22Rv1 (cell line): ENCODE measurements around the gene NPC2.
"Not testable (repeated sequence)": the region's sequence is repeated elsewhere in the genome, so short reads cannot be mapped to it uniquely, and the experiment has no call there.

Experiments used
- H3K27ac ChIP-seq: fragments of 450-650 bp; 2 replicates; pipeline ENCODE4 v1.5.1; 2017
- CTCF ChIP-seq: fragments of 450-650 bp; IDR thresholded peaks from 2 replicates; pipeline ENCODE4 v1.5.1; 2017; ENCODE audit warnings: mild to moderate bottlenecking
- ZFX ChIP-seq: fragments of 450-650 bp; IDR thresholded peaks from 2 replicates; pipeline ENCODE4 v1.6.1; 2017; ENCODE audit warnings: antibody characterized with exemption, borderline replicate concordance

The NPC2 gene

GRCh38 chr14:74459976-74460375 lies 33.1 kb downstream of the NPC2 start:
- TF ChIP-seq CTCF (no peak), ZFX (no peak)
- no peak overlapping the region for H3K27ac ChIP-seq

- TF ChIP-seq CTCF (peak; percentile 67), ZFX (no peak)
- H3K27ac ChIP-seq: no peak overlapping the region
These were observed 33.7 kb downstream of the NPC2 start for GRCh38 chr14:74459289-74459946.

GRCh38 chr14:74457565-74457895 lies 35.6 kb downstream of the NPC2 start:
- no peak overlapping the region for H3K27ac ChIP-seq
- no peak for TF ChIP-seq ZFX
- TF ChIP-seq CTCF: no peak

- TF ChIP-seq CTCF: no peak
- TF ChIP-seq ZFX: no peak
- H3K27ac ChIP-seq: no peak overlapping the region
These were observed 36.2 kb downstream of the NPC2 start for GRCh38 chr14:74456684-74457564.

- H3K27ac ChIP-seq: not testable (repeated sequence)
These were observed 38.7 kb downstream of the NPC2 start for GRCh38 chr14:74454397-74454796.

- H3K27ac ChIP-seq: no peak overlapping the region
- no peak for TF ChIP-seq ZFX
- TF ChIP-seq CTCF: no peak
These were observed 48.2 kb downstream of the NPC2 start for GRCh38 chr14:74444866-74445265.

- H3K27ac ChIP-seq: no peak overlapping the region
- TF ChIP-seq ZFX (no peak), CTCF (no peak)
These were observed 50.3 kb downstream of the NPC2 start for GRCh38 chr14:74442757-74443156.
